ENCODE data around the gene GNL1.

DNA sequence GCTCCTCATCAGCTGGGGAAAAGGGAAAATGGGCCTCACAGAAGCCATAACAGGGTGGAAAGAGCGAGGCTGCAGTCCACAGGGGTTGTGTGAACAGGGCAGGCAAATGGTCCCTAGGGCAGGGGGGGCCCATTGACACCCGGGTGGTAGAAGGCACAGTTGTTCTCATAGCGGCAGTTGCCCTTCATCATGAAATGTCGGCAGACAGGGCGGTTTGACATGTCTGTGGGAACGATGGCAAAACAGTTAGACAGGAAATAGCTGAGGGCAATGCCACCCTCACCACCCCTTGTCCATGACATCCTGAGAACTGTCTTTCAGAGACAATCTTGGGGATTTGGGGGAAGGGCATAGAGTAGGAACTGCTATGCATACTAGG lies 45.1 kb upstream of the GNL1 start:
- TF ChIP-seq POLR2A (IDR thresholded peaks at IDR 0.05): no peak
- TF ChIP-seq, protein P1, sequence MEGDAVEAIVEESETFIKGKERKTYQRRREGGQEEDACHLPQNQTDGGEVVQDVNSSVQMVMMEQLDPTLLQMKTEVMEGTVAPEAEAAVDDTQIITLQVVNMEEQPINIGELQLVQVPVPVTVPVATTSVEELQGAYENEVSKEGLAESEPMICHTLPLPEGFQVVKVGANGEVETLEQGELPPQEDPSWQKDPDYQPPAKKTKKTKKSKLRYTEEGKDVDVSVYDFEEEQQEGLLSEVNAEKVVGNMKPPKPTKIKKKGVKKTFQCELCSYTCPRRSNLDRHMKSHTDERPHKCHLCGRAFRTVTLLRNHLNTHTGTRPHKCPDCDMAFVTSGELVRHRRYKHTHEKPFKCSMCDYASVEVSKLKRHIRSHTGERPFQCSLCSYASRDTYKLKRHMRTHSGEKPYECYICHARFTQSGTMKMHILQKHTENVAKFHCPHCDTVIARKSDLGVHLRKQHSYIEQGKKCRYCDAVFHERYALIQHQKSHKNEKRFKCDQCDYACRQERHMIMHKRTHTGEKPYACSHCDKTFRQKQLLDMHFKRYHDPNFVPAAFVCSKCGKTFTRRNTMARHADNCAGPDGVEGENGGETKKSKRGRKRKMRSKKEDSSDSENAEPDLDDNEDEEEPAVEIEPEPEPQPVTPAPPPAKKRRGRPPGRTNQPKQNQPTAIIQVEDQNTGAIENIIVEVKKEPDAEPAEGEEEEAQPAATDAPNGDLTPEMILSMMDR (IDR thresholded peaks at IDR 0.05): no peak
